ENCODE results near the gene SNX6.

Gene SNX6

DNA sequence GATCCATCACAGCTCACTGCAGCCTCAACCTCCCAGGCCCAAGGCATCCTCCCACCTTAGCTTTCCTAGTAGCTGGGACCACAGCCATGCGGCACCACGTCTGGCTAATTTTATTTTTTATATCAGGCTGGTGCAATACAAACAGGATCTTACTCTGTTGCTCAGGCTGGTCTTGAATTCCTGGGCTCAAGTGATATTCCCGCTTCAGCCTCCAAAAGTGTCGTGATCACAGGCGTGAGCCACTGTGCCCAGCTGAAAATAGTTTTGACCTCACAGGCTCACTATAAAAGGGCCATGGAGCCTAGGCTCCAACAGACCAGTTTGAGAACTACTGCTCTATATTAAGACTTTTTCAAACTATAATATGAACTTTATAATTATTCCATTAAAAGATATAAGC, 37.3 kb downstream of the SNX6 start:
- no peak for DNase-seq
- Histone ChIP-seq H3K4me1 (no peaks in the 10 kb centered on the region), H3K9me3 (no peaks in the 10 kb centered on the region), H3K36me3 (peaks cover 82% of the 10 kb centered on the region), H3K4me3 (ENCODE audit: low read depth, low read length) (no peak overlapping the region), H3K27me3 (no peaks in the 10 kb centered on the region)
- TF ChIP-seq, protein P1, sequence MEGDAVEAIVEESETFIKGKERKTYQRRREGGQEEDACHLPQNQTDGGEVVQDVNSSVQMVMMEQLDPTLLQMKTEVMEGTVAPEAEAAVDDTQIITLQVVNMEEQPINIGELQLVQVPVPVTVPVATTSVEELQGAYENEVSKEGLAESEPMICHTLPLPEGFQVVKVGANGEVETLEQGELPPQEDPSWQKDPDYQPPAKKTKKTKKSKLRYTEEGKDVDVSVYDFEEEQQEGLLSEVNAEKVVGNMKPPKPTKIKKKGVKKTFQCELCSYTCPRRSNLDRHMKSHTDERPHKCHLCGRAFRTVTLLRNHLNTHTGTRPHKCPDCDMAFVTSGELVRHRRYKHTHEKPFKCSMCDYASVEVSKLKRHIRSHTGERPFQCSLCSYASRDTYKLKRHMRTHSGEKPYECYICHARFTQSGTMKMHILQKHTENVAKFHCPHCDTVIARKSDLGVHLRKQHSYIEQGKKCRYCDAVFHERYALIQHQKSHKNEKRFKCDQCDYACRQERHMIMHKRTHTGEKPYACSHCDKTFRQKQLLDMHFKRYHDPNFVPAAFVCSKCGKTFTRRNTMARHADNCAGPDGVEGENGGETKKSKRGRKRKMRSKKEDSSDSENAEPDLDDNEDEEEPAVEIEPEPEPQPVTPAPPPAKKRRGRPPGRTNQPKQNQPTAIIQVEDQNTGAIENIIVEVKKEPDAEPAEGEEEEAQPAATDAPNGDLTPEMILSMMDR (IDR thresholded peaks at IDR 0.05; ENCODE audit: low read depth, low read length) = no peak

DNA sequence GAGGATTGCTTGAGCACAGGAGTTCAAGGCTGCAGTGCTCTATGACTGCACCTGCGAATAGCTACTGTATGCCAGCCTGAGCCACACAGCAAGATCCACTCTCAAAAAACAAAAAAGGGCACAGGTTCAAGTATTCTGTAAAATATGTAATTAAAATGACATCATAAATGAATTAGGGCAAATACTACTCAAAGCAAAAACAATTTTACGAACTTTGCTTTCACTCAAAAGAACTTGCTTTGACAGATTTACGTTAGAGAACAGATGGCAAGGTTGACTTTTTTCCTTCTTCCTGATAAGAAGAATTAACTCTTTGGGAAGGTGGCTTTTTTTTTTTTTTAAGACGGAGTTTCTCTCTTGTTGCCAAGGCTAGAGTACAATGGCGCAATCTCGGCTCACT, 46.4 kb downstream of the SNX6 start:
- H3K4me1 ChIP-seq = no peaks in the 10 kb centered on the region
- H3K36me3 ChIP-seq = peaks cover 49% of the 10 kb centered on the region
- no peaks in the 10 kb centered on the region for H3K9me3 ChIP-seq
- H3K27me3 ChIP-seq = no peaks in the 10 kb centered on the region
- no peak for DNase-seq
- TF ChIP-seq, protein P1 (IDR thresholded peaks at IDR 0.05; ENCODE audit: low read depth, low read length) = no peak
- H3K4me3 ChIP-seq (ENCODE audit: low read depth, low read length) = no peak overlapping the region

DNA sequence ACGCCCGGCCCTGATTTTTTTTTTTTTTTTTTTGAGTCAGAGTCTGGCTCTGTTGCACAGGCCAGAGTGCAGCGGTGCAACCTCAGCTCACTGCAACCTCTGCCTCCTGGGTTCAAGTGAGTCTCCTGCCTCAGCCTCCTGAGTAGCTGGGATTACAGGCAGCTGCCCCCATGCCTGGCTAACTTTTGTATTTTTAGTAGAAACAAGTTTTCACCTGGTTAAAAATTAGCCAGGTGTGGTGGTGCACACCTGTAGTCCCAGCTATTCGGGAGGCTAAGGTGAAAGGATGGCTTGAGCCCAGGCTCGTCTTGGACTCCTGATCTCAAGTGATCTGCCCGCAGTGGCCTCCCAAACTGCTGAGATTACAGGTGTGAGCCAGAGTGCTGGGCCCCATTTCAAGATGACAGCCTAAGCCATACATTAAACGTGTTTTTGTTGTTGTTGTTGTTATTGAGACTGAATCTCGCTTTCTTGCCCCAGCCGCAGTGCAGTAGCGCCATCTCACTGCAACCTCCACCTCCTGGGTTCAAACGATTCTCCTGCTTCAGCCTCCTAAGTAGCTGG, 47.7 kb downstream of the SNX6 start:
- TF ChIP-seq, protein P1 (IDR thresholded peaks at IDR 0.05; ENCODE audit: low read depth, low read length) = no peak
- DNase-seq = no peak
- Histone ChIP-seq H3K36me3 (peaks cover 50% of the 10 kb centered on the region), H3K27me3 (no peaks in the 10 kb centered on the region), H3K9me3 (no peaks in the 10 kb centered on the region), H3K4me3 (ENCODE audit: low read depth, low read length) (no peak overlapping the region), H3K4me1 (no peaks in the 10 kb centered on the region)

DNA sequence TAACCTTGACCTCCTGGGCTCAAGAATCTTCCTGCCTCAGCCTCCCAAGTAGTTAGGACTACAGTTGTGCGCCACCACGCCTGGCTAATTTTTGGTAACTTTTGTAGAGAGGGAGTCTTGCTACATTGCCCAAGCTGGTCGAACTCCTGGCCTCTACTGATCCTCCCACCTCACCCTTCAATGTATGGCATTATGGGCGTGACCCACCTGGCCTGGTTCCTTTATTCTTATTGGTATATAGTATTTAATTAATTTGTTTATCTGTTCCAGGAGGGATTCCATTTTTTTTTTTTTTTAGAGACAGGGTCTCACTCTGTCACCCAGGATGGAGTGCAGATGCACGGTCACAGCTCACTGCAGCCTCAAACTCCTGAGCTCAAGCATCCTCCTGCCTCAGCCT, 49.6 kb downstream of the SNX6 start:
- Histone ChIP-seq H3K4me1 (no peaks in the 10 kb centered on the region), H3K9me3 (no peaks in the 10 kb centered on the region), H3K4me3 (ENCODE audit: low read depth, low read length) (no peak overlapping the region), H3K27me3 (no peaks in the 10 kb centered on the region), H3K36me3 (peaks cover 49% of the 10 kb centered on the region)
- no peak for DNase-seq
- TF ChIP-seq, protein P1 (IDR thresholded peaks at IDR 0.05; ENCODE audit: low read depth, low read length) = no peak

DNA sequence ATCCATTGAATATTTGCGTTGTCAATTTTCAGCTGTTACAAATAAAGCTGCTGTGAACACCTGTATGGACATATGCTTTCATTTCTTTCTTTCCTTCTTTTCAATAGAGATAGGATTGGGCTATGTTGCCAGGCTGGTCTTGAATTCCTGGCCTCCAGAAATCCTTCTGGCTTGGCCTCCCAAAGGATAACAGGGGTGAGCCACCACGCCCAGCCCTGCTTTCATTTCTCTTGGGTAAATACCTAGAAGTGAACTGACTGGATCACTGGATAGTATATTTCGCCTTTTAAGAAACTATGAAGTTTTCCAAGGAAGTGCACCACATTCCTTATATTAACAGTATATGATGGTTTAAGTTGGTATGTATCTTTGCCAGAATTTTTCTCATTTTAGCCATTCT, 58.2 kb downstream of the SNX6 start:
- Histone ChIP-seq H3K36me3 (peaks cover 44% of the 10 kb centered on the region), H3K9me3 (no peaks in the 10 kb centered on the region), H3K27me3 (no peaks in the 10 kb centered on the region), H3K4me1 (no peaks in the 10 kb centered on the region), H3K4me3 (ENCODE audit: low read depth, low read length) (no peak overlapping the region)
- TF ChIP-seq, protein P1 (IDR thresholded peaks at IDR 0.05; ENCODE audit: low read depth, low read length) = no peak
- DNase-seq = no peak

DNA sequence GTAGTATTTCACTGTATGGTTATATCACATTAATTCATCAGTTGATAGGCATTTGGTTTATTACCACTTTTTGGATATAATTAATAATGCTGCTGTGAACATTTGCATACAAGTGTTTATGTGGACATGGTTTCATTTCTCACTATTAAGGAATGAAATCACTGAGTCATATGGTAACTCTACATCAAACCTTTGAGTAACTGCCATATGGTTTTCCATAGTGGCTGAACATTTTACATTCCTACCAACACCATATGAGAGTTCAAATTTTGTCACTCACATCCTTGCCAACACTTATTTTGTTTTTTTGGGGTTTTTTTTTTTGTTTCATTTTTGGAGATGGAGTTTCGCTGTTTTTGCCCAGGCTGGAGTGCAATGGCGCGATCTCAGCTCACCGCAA, 60.2 kb downstream of the SNX6 start:
- Histone ChIP-seq H3K27me3 (no peaks in the 10 kb centered on the region), H3K36me3 (peaks cover 41% of the 10 kb centered on the region), H3K4me3 (ENCODE audit: low read depth, low read length) (no peak overlapping the region), H3K4me1 (no peaks in the 10 kb centered on the region), H3K9me3 (no peaks in the 10 kb centered on the region)
- TF ChIP-seq, protein P1 (IDR thresholded peaks at IDR 0.05; ENCODE audit: low read depth, low read length) = no peak
- no peak for DNase-seq
